HepG2 (cell line): ENCODE results near the gene SCAMP3. TPM values are rescaled to one million over a fixed set of nuclear protein-coding genes. Genes with fewer than 3 reads are reported as not detected.

Source experiments
- ATAC-seq: fragments of 200-7000 bp; cut with Tn5 transposase; 3 replicates; pipeline ENCODE4 v1.9.1; 2020; ENCODE audit warnings: mild to moderate bottlenecking, moderate library complexity
- BruUV-seq: library from RNA; stranded (reverse); fragments of 400-500 nt; replicated peaks from 2 replicates; lab custom pipeline; 2021; lab: Mats Ljungman, UMichigan
- CTCF ChIA-PET: fragments of 300-600 bp; formaldehyde crosslinking; extraction: SDS; loops from one replicate; lab custom pipeline; 2021; ENCODE audit warnings: low total read pairs, inconsistent platforms, low intra/inter-chr PET ratio; lab: Yijun Ruan, JAX
- POLR2A ChIA-PET: fragments of 350-600 bp; sonication (Branson Sonifier 250); formaldehyde crosslinking; loops from one replicate; lab custom pipeline; 2020; ENCODE audit warnings: antibody characterized with exemption, inconsistent platforms; lab: Yijun Ruan, JAX
- DNase-seq: peaks from one replicate; pipeline ENCODE4 v3.0.0-alpha.2; 2015; ENCODE audit warnings: low spot score
- FAIRE-seq: peaks from 3 replicates; lab custom pipeline; 2011; peaks lifted over from hg19 to GRCh38; lab: Jason Lieb, UNC
- H2AFZ ChIP-seq: one replicate; pipeline ENCODE4 v1.6.1; 2011; ENCODE audit warnings: low read length, inconsistent platforms
- H3K27ac ChIP-seq: fragments of 300-600 bp; 3 replicates; pipeline ENCODE4 v1.8.0; 2011; ENCODE audit warnings: mixed run types, mild to moderate bottlenecking, mixed read lengths, low read length, inconsistent platforms; ENCODE audit not compliant: insufficient read depth; ENCODE audit errors: extremely low read length
- H3K27me3 ChIP-seq, 2 experiments: fragments of 200-600 bp in 1 of 2; 2 replicates in 1 of 2; 3 replicates in 1 of 2; pipeline versions ENCODE4 v1.6.0 to v1.8.0; 2011; ENCODE audit warnings: low read length in 2 of 2, mild to moderate bottlenecking in 2 of 2, moderate library complexity in 2 of 2, inconsistent platforms in 1 of 2; ENCODE audit not compliant: insufficient read depth in 2 of 2, control insufficient read depth in 1 of 2
- H3K36me3 ChIP-seq, 2 experiments: fragments of 200-600 bp in 1 of 2; replicated peaks in 1 of 2; 2 replicates in 1 of 2; 3 replicates in 1 of 2; pipeline versions ENCODE4 v1.5.1 to v1.8.0; 2011; ENCODE audit warnings: low read length in 2 of 2, inconsistent platforms in 1 of 2; ENCODE audit not compliant: insufficient read depth in 2 of 2, control insufficient read depth in 1 of 2
- H3K4me1 ChIP-seq: 2 replicates; pipeline ENCODE4 v1.5.1; 2012; ENCODE audit warnings: low read length, inconsistent platforms; ENCODE audit not compliant: insufficient read depth
- H3K4me2 ChIP-seq: 2 replicates; pipeline ENCODE4 v1.6.0; 2011; ENCODE audit warnings: low read depth, low read length, inconsistent platforms
- H3K4me3 ChIP-seq, 3 experiments: fragments of 200-600 bp in 1 of 3; sonication (generic), shearing (Covaris generic) in 1 of 3; replicated peaks in 1 of 3; 2 replicates each; pipeline ENCODE4 v1.5.1; 2011 to 2016; ENCODE audit warnings: low read length in 3 of 3, inconsistent platforms in 2 of 3, low read depth in 2 of 3, mild to moderate bottlenecking in 2 of 3, control low read depth in 1 of 3, mixed read lengths in 1 of 3; ENCODE audit not compliant: insufficient read depth in 1 of 3
- H3K79me2 ChIP-seq: one replicate; pipeline ENCODE4 v1.6.1; 2011; ENCODE audit warnings: low read length, inconsistent platforms; ENCODE audit not compliant: insufficient read depth
- H3K9ac ChIP-seq: 2 replicates; pipeline ENCODE4 v1.6.0; 2011; ENCODE audit warnings: mild to moderate bottlenecking, low read depth, low read length, inconsistent platforms; ENCODE audit not compliant: insufficient read depth
- H3K9me3 ChIP-seq: 2 replicates; pipeline ENCODE4 v1.5.1; 2012; ENCODE audit warnings: mild to moderate bottlenecking, low read length
- H4K20me1 ChIP-seq: 2 replicates; pipeline ENCODE4 v1.6.0; 2011; ENCODE audit warnings: inconsistent platforms, mild to moderate bottlenecking, low read length, moderate library complexity; ENCODE audit not compliant: insufficient read depth
- ATF5 ChIP-seq: sonication (generic); formaldehyde crosslinking; IDR thresholded peaks from 2 replicates; pipeline ENCODE4 v1.4.0; 2020; ENCODE audit warnings: mild to moderate bottlenecking, low read depth, missing genetic modification reagents
- E2F5 ChIP-seq: sonication (generic); formaldehyde crosslinking; conservative IDR thresholded peaks from 2 replicates; pipeline ENCODE4 v1.4.0; 2020; ENCODE audit warnings: missing genetic modification reagents
- HMG20B ChIP-seq: conservative IDR thresholded peaks from 2 replicates; pipeline ENCODE4 v1.6.1; 2016; ENCODE audit warnings: missing genetic modification reagents, missing compliant biosample characterization
- RBFOX2 ChIP-seq: fragments of 200-400 bp; formaldehyde crosslinking; IDR thresholded peaks from 2 replicates; pipeline ENCODE4 v1.6.1; 2017; ENCODE audit warnings: low read depth, mild to moderate bottlenecking, low read length
- SRY ChIP-seq: sonication (generic); formaldehyde crosslinking; IDR thresholded peaks from 2 replicates; pipeline ENCODE4 v1.8.0; 2022; ENCODE audit warnings: mild to moderate bottlenecking, missing genetic modification reagents
- STAT6 ChIP-seq: sonication (generic); formaldehyde crosslinking; IDR thresholded peaks from 2 replicates; pipeline ENCODE4 v1.4.0; 2020; ENCODE audit warnings: missing genetic modification reagents, mild to moderate bottlenecking, borderline replicate concordance
- TFAP4 ChIP-seq: sonication (generic); IDR thresholded peaks from 2 replicates; pipeline ENCODE4 v1.6.1; 2016; ENCODE audit warnings: low read depth, borderline replicate concordance
- ZNF143 ChIP-seq: sonication (generic); formaldehyde crosslinking; IDR thresholded peaks from 2 replicates; pipeline ENCODE4 v1.4.0; 2020; ENCODE audit warnings: missing genetic modification reagents
- ZNF282 ChIP-seq: fragments of 450-650 bp; IDR thresholded peaks from 2 replicates; pipeline ENCODE4 v1.6.1; 2018; ENCODE audit not compliant: partially characterized antibody
- ZNF446 ChIP-seq: sonication (generic); formaldehyde crosslinking; IDR thresholded peaks from 2 replicates; pipeline ENCODE4 v1.5.0; 2020; ENCODE audit warnings: mild to moderate bottlenecking, missing genetic modification reagents
- ZNF567 ChIP-seq: sonication (generic); formaldehyde crosslinking; IDR thresholded peaks from 2 replicates; pipeline ENCODE4 v1.8.1; 2023; ENCODE audit warnings: mild to moderate bottlenecking, missing genetic modification reagents, borderline replicate concordance
- ZNF605 ChIP-seq: sonication (generic); formaldehyde crosslinking; IDR thresholded peaks from 2 replicates; pipeline ENCODE4 v1.8.0; 2022; ENCODE audit warnings: mild to moderate bottlenecking, missing genetic modification reagents
- whole genome bisulfite sequencing: methylation state at CpG from one replicate; pipeline ENCODE4 v1.1.6; 2017; ENCODE audit warnings: low lambda C conversion rate; 5-methylcytosine and 5-hydroxymethylcytosine counted together
- in situ Hi-C: cut with HindIII; loops from 2 replicates; pipeline ENCODE4 v1.10.0; 2017; ENCODE audit warnings: low pct_unique_long_range_greater_than_20kb; ENCODE audit not compliant: extremely low pct_ligation_motif_present
- intact Hi-C: fragments of 100-400 bp; cut with micrococcal nuclease; formaldehyde crosslinking; loops from one replicate; pipeline ENCODE4 v1.10.0; 2022; ENCODE audit not compliant: unreplicated experiment
- polyA plus RNA-seq, 8 experiments: library from polyadenylated mRNA; depleted of rRNA in 3 of 8; stranded (reverse) in 7 of 8; unstranded in 1 of 8; fragments of >200 nt; fragmentation: Illumina TruSeq in 4 of 8; extraction: Trizol in 4 of 8; gene quantifications; 2 replicates each; pipeline versions ENCODE4 v1.2.1 to v1.2.3, GENCODE V29; 2011 to 2016; ENCODE audit warnings: low read depth in 4 of 8, missing spikeins in 1 of 8, mixed read lengths in 1 of 8; ENCODE audit not compliant: insufficient read depth in 1 of 8
- total RNA-seq, 5 experiments: library from RNA; depleted of rRNA; stranded (reverse); fragments of >200 nt; fragmentation: Illumina TruSeq; extraction: Trizol; gene quantifications; 2 replicates each; pipeline ENCODE4 v1.2.3, GENCODE V29; 2016; ENCODE audit warnings: low read depth in 1 of 5

The SCAMP3 gene
- total and polyA plus RNA-seq, 2 of the 13 experiments (the other 11 are each of a cell fraction or from before 2014, with no cell fraction given): 46.8 to 83.3 TPM

- ATAC-seq (no peak), FAIRE-seq (no peak), DNase-seq (no peak)
- Histone ChIP-seq H3K9me3 (no peaks in the 10 kb centered on the region), H3K4me1 (peaks cover 15% of the 10 kb centered on the region), H3K36me3 (peaks cover 25 to 57% of the 10 kb centered on the region in 2 experiments), H3K4me2 (no peak overlapping the region), H2AFZ (no peak overlapping the region), H3K4me3 (no peak overlapping the region), H3K27ac (no peak overlapping the region), H4K20me1 (no peaks in the 10 kb centered on the region), H3K9ac (no peak overlapping the region), H3K27me3 (no peaks in the 10 kb centered on the region; a peak in 1 of 5 replicates), H3K79me2 (peaks cover 15% of the 10 kb centered on the region)
- in situ Hi-C loops: no loop called here
- intact Hi-C loops: no loop called here
- TF ChIP-seq ZNF143 (CRISPR knock-in tag) (no peak), E2F5 (CRISPR knock-in tag) (no peak), ZNF282 (no peak), RBFOX2 (peak; percentile 41; the same call in 1 of the 2 replicates), ZNF446 (no peak)
- 97% methylated on average over 9 of the region's 11 CpGs for WGBS
- ChIA-PET CTCF (no interaction called here), POLR2A (interaction anchor here (1.1 to 4.8 kb wide), 3 partner anchors 9 to 38 kb away, joined by 3 to 69 read pairs (median 4); partner anchors contain the start of genes CLK2 and PKLR)
- no TSS peak for BruUV-seq
Measured at GRCh38 chr1:155263067-155263466, 907 bp upstream of the SCAMP3 start.

GRCh38 chr1:155261493-155261851 lies 688 bp downstream of the SCAMP3 start:
- ATAC-seq: peak; percentile 9
- in situ Hi-C loops: no loop called here
- intact Hi-C loops: no loop called here
- 0 out of 2 replicates have a peak, but pooled peaks have one; percentile 14 for TF ChIP-seq ZNF567 (CRISPR knock-in tag)
- no peak for TF ChIP-seq ATF5 (CRISPR knock-in tag)
- no peak for TF ChIP-seq ZNF605 (CRISPR knock-in tag)
- TF ChIP-seq SRY (CRISPR knock-in tag): no peak
- TF ChIP-seq RBFOX2: no peak
- no peak for TF ChIP-seq STAT6 (CRISPR knock-in tag)
- TF ChIP-seq HMG20B: no peak
- peak; percentile 33; the same call in 1 of the 2 replicates for TF ChIP-seq TFAP4

More at GRCh38 chr1:155261493-155261851, 688 bp downstream of the SCAMP3 start:
- Histone ChIP-seq H3K4me1 (peaks cover 15% of the 10 kb centered on the region), H3K27ac (peak overlapping the region; percentile 73), H2AFZ (no peak overlapping the region), H3K9ac (peak overlapping the region; percentile 82), H3K79me2 (peaks cover 15% of the 10 kb centered on the region), H3K27me3 (no peaks in the 10 kb centered on the region; a peak in 1 of 5 replicates), H3K9me3 (no peaks in the 10 kb centered on the region), H4K20me1 (no peaks in the 10 kb centered on the region), H3K4me2 (peak overlapping the region; percentile 98), H3K36me3 (peaks cover 17 to 43% of the 10 kb centered on the region in 2 experiments), H3K4me3 (peak overlapping the region; percentile 84 to 90 (median 84))
- no TSS peak for BruUV-seq
- POLR2A ChIA-PET: interaction anchor here (1.0 to 4.8 kb wide), 11 partner anchors 10 to 302 kb away, joined by 3 to 69 read pairs (median 3); partner anchors contain the start of genes CLK2 and PKLR
- DNase-seq (no peak), FAIRE-seq (no peak)
- WGBS: 3% methylated on average over 6 of the region's 9 CpGs
- CTCF ChIA-PET: interaction anchor here (1.1 kb wide), 1 partner anchor 11 kb away, joined by 6 read pairs; no protein-coding TSS in a partner anchor
